Epidermal melanocyte (primary cell): ENCODE measurements around the gene C19orf85.
"Not testable (repeated sequence)": the region's sequence is repeated elsewhere in the genome, so short reads cannot be mapped to it uniquely, and the experiment has no call there.

ENCODE experiments used
- DNase-seq: peaks from one replicate; pipeline ENCODE4 v3.0.0; 2011; ENCODE audit warnings: low spot score; ENCODE audit not compliant: insufficient read length

The C19orf85 gene

DNA sequence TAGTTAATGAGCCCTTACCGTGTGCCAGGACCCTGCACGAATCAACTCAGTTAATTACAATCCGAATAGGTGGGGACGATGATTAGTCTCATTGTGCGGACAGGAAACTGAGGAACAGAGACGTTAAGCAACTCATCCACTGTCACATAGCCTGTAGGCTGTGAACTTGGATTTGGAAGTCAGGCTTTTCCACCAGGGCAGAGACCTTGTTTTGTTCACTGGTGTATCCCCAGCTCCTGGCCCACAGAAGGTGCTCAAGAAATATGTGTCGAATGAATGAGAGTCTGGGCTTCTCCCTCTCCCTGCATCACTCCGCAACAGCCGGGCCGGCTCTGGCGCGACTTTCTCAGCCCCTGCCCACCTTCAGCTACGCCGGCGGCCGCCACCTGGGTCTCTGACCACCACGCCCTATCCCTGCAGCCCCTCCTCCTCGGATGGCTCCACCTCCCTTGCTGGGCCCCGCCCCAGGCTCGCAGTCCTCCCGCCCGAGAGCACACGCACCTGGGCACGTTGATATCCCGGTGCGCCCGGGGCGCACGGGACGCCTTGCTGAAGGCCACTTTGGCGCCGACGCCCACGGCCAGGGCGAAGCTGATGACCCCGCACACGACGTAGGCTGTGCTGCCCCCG is 22.7 kb downstream of the C19orf85 start:
- peak; percentile 14 for DNase-seq

GRCh38 chr19:55441319-55441691 is 23.2 kb downstream of the C19orf85 start:
- peak; percentile 18 for DNase-seq

DNA sequence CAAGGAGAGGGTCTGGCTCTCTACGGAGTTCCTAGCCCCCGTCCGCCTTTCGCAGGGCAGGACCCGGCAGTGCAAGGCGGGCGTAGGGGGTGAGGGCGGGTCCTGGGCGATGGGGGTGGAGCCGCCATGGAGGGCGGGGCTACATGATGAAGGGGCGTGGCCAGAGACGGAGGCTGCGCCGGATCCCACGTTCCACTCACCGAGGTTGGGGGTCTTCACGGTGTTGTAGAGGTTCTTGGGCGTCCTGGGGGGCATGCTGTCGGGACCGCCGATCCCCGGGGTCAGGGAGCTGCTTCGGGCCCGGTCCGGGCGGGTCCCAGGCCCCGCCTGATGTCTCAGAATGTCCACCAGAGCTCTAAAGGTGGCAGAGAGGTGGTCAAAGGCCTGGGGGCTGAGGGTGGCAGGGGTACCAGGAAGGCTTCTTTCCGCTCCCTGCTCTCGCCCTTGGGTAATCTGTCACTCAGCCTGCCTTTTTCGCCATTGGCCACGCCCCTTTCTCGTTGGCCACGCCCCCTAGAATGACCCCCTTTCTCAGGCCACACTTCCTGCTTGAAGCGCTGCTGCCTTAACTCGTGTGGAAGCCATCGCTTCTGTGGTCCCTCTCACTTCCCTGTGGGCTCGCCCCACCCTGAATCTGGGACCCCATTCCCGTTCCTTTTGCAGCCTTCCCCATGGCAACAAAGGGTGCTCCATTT is 24.0 kb downstream of the C19orf85 start:
- peak; percentile 57 for DNase-seq

DNA sequence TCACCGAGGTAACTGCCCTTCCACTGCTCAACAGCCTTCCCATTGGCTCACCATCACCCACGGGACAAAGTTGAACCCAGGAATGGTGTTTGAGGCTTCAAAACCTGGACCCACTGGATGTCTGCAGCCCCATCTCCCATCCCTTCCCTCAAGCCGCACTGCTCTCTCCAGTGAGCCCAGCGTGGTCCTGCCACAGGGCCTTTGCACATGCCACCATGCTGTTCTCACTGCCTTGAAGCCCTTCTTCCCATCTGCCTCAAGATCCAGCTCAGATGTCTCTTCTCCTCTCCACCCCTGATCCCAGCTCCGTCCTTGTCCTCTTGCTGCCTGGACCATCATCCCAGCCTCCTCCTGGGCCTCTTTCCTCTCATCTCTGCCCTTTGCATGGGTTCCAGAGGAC is 25.5 kb downstream of the C19orf85 start:
- DNase-seq = peak; percentile 5

GRCh38 chr19:55437410-55437809 is 27.1 kb downstream of the C19orf85 start:
- DNase-seq = peak; percentile 84

DNA sequence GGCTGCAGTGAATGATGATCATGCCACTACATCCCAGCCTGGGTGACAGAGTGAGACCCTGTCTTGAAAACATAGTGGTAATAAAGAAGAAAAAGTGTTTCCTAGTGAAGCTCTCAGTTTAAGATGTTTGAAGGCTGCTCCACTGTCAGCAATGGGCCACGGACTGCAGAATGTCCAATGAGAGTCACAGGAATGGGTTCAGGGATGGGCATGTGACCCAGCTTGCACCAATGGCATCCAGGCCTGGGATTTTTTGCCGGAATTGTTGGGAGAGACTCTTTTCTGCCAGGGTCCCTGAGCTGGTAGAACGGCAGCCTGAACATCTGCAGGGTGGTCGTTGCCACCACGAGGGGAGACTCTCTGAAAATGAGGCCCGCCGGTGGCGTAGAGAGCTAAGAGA is 27.7 kb downstream of the C19orf85 start:
- DNase-seq = no peak

DNA sequence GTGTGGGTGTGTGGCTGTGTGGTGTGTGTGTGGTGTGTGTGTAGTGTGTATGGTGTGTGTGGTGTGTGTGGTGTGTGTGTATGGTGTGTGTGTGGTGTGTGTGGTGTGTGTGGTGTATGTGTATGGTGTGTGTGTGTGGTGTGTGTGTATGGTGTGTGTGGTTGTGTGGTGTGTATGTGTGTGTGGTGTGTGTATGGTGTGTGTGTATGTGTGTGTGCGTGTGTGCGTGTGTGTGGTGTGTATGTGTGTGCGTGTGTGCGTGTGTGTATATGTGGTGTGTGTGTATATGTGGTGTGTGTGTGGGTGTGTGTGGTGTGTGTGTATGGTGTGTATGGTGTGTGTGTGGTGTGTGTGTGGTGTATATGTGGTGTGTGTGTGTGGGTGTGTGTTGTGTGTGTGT is 29.5 kb downstream of the C19orf85 start:
- DNase-seq = no peak

DNA sequence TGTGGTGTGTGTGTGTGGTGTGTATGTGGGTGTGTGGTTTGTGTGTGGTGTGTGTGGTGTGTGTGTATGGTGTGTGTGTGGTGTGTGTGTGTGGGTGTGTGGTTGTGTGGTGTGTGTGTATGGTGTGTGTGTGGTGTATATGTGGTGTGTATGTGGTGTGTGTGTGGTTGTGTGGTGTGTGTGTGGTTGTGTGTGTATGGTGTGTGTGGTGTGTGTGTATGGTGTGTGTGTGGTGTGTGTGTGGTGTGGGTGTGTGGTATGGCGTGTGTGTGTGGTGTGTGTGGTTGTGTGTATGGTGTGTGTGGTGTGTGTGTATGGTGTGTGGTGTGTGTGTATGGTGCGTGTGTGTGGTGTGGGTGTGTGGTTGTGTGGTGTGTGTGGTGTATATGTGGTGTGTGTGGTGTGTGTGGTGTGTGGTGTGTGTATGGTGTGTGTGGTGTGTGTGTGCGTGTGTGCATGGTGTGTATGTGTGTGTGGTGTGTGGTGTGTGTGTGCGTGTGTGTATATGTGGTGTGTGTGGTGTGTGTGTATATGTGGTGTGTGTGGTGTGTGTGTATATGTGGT is 30.1 kb downstream of the C19orf85 start:
- no peak for DNase-seq

DNA sequence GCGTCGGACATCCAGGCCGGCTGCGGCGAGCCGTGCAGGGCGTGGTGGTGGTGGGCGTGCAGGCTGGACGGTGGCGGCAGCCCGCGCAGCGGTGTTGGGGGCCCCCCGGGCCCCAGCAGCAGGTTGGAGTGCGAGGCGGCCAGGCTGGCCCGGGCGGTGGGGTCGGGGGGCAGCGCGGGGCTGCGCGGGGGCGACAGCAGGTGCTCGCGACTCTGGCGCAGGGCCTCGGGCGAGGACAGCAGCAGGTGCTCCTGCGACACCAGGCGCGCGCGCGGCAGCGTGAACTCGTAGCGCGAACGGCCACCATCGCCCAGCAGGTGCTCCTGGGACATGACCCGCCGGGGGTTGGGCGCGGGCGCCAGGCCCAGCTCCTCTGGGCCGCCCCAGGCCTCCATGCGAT is 31.3 kb downstream of the C19orf85 start:
- DNase-seq = peak; percentile 4

GRCh38 chr19:55432241-55432959 is 32.2 kb downstream of the C19orf85 start:
- DNase-seq = peak; percentile 16

GRCh38 chr19:55431183-55431582 is 33.4 kb downstream of the C19orf85 start:
- DNase-seq = peak; percentile 6

GRCh38 chr19:55426042-55426441 is 38.5 kb downstream of the C19orf85 start:
- peak; percentile 84 for DNase-seq

- no peak for DNase-seq
These were observed 40.0 kb downstream of the C19orf85 start for GRCh38 chr19:55424518-55424917.

DNA sequence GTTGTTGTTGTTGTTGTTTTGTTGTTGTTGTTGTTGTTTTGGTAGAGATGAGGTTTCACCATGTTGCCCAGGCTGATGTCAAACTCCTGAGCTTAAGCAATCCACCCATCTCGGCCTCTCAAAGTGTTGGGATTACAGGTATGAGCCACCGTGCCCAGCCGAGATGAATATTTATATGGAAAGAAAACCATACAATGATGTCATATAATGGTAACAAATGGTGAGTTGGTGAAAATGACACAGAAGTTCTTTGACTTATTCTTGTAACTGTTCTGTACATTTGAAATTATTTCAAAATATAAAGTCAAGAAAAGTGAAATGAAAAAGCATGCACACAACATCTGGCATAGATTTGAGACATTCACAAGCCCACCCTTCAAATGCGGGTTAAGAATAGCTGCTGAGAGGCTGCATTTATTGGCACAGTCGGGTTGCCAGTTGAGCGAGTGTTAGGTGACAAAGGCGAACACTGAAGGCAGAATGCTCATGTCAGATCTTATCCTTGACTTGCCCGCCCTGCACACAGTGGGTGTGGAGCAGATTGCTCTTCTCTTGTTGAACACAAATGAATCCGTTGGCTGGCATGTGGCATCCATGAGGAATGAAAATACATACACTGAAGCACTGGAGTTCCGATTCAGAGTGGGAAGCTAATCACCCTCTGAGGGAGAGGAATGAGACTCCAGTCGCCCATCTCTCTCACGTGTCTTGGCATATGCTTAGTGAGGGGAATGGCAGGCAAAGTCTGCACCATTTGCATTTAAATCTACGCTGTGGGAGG is 41.1 kb downstream of the C19orf85 start:
- DNase-seq = no peak

GRCh38 chr19:55421281-55421680 is 43.3 kb downstream of the C19orf85 start:
- not testable (repeated sequence) for DNase-seq

- DNase-seq = no peak
These were observed 44.8 kb downstream of the C19orf85 start for GRCh38 chr19:55419624-55420236.

DNA sequence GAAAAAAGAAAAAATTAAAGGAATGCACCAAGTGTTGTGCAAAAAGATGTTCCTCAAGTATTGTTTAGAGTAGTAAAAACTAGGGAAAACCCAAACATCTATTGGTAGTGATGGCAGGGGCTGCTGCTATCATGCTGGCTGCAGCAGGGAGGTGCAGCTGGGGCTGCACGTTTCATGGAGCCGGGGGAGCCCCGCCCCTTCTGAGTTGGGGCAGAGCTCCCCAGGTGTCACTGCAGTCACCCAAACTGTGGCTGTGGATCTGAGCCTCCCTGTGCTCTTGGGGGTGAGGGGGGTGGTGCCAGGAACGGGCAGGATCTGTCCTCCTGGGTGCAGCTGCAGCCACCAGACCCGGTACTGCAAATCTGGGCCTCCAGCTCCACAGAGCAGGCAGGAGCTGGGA is 45.4 kb downstream of the C19orf85 start:
- DNase-seq = no peak

GRCh38 chr19:55418185-55418584 is 46.4 kb downstream of the C19orf85 start:
- DNase-seq = peak; percentile 81
